Esophagus muscularis mucosa (tissue), 4 donors: ENCODE results near the gene MAP2. TPM values are rescaled to one million over a fixed set of nuclear protein-coding genes. Genes with fewer than 3 reads are reported as not detected.

Experiments used
- DNase-seq: peaks from one replicate; pipeline ENCODE4 v3.0.0-alpha.2; 2017; ENCODE audit errors: extremely low spot score
- H3K27ac ChIP-seq, 4 donors: fragments of 200-600 bp; sonication (generic); replicated peaks in 1 of 4; 1 replicate in 3 of 4; 2 replicates in 1 of 4; pipeline ENCODE4 v1.5.1; 2016 to 2019; ENCODE audit warnings: mild to moderate bottlenecking in 1 of 4
- H3K27me3 ChIP-seq, 4 donors: fragments of 200-600 bp; sonication (generic); one replicate each; pipeline versions ENCODE4 v1.5.1 to v1.6.0; 2016 to 2019
- H3K36me3 ChIP-seq, 4 donors: fragments of 200-600 bp; sonication (generic); one replicate each; pipeline ENCODE4 v1.5.1; 2016 to 2019
- H3K4me1 ChIP-seq, 4 donors: fragments of 200-600 bp; sonication (generic); one replicate each; pipeline ENCODE4 v1.5.1; 2016 to 2019
- H3K4me3 ChIP-seq, 4 donors: fragments of 200-600 bp; sonication (generic); 1 replicate in 2 of 4; 2 replicates in 2 of 4; pipeline ENCODE4 v1.5.1; 2016 to 2019; ENCODE audit warnings: mild to moderate bottlenecking in 4 of 4, moderate library complexity in 1 of 4
- H3K9me3 ChIP-seq, 4 donors: fragments of 200-600 bp; sonication (generic); 1 replicate in 3 of 4; 2 replicates in 1 of 4; pipeline ENCODE4 v1.5.1; 2016 to 2019
- EP300 ChIP-seq: sonication (generic); formaldehyde crosslinking; IDR thresholded peaks from one replicate; pipeline ENCODE4 v1.6.1; 2017; ENCODE audit warnings: antibody characterized with exemption
- POLR2A ChIP-seq: fragments of 450-650 bp; IDR thresholded peaks from one replicate; pipeline ENCODE4 v1.6.1; 2017; ENCODE audit warnings: antibody characterized with exemption, moderate library complexity, mild to moderate bottlenecking, low read depth
- POLR2AphosphoS5 ChIP-seq, 2 donors: sonication (generic); formaldehyde crosslinking; IDR thresholded peaks; one replicate each; pipeline ENCODE4 v1.6.1; 2017; ENCODE audit warnings: antibody characterized with exemption in 2 of 2
- WGBS: methylation state at CpG from one replicate; pipeline ENCODE4 v1.1.5; 2018; 5-methylcytosine and 5-hydroxymethylcytosine counted together
- intact Hi-C: fragments of 100-400 bp; cut with DNase I; formaldehyde crosslinking; loops from one replicate; pipeline ENCODE4 v1.15.1; 2023
- total RNA-seq, 4 donors: library from RNA; depleted of rRNA; stranded (reverse); fragments of >200 nt; gene quantifications; one replicate each; pipeline versions ENCODE4 v1.1.0 to v1.2.1, GENCODE V29; 2016
- TF ChIP-seq, protein P1 (sequence below), 3 experiments: fragments of 200-600 bp in 2 of 3; fragments of 450-650 bp in 1 of 3; sonication (generic) in 2 of 3; IDR thresholded peaks; one replicate each; pipeline ENCODE4 v1.5.1; 2017 to 2019; ENCODE audit warnings: antibody characterized with exemption in 3 of 3, mild to moderate bottlenecking in 2 of 3, moderate library complexity in 1 of 3

Gene MAP2
- total RNA-seq, 4 donors from 2014 or later, result 11.1 to 62.6 (median 47.0) TPM

DNA sequence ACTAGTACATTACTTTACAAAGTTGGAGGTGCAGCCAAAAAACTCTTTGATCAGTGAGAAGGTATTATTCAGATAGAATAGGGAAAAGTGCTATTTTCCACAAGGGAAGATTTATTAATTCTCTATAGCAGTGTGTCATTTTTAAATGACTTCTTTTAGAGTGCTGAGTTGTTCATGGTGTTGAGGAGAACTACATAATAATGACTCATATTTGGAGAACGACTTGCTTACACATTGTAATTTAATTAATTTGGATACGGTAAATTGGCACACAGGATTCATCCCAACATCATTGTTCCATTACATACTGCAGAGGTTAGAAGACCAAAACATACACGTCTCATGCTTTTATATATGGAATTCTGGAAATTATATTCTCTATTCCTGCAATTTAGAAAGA is 22.1 kb upstream of the MAP2 start:
- no peak for TF ChIP-seq EP300
- TF ChIP-seq POLR2AphosphoS5 (IDR thresholded peaks at IDR 0.05), result no peak
- TF ChIP-seq, protein P1, sequence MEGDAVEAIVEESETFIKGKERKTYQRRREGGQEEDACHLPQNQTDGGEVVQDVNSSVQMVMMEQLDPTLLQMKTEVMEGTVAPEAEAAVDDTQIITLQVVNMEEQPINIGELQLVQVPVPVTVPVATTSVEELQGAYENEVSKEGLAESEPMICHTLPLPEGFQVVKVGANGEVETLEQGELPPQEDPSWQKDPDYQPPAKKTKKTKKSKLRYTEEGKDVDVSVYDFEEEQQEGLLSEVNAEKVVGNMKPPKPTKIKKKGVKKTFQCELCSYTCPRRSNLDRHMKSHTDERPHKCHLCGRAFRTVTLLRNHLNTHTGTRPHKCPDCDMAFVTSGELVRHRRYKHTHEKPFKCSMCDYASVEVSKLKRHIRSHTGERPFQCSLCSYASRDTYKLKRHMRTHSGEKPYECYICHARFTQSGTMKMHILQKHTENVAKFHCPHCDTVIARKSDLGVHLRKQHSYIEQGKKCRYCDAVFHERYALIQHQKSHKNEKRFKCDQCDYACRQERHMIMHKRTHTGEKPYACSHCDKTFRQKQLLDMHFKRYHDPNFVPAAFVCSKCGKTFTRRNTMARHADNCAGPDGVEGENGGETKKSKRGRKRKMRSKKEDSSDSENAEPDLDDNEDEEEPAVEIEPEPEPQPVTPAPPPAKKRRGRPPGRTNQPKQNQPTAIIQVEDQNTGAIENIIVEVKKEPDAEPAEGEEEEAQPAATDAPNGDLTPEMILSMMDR (IDR thresholded peaks at IDR 0.05), result no peak
- no peak for TF ChIP-seq POLR2A
- peaks cover 0 to 6% (median 1%) of the 10 kb centered on the region in 4 donors for H3K4me1 ChIP-seq
- no peak overlapping the region for H3K27ac ChIP-seq
- H3K36me3 ChIP-seq, result no peaks in the 10 kb centered on the region
- intact Hi-C loops, result no loop called here
- no peaks in the 10 kb centered on the region for H3K27me3 ChIP-seq
- H3K4me3 ChIP-seq, result no peak overlapping the region
- no peaks in the 10 kb centered on the region for H3K9me3 ChIP-seq
- 78% methylated on average over 3 of the region's 3 CpGs for WGBS
- no peak for DNase-seq

DNA sequence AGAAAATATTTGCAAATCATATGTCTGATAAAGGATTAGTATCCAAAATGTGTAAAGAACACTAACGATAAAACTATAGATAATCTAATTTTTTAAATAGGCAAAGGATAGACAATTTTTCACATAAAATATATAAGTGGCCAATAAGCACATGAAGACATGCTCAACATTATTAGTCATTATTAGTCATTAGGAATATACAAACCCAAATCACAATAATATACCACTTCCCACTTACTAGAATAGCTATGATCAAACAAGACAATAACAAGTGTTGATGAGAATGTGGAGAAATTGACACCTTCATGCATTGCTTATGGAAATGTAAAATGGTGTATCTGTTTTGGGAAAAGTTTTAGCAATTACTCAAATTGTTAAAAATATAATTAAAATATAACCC is 12.6 kb upstream of the MAP2 start:
- 93% methylated on average over 1 of the region's 1 CpG for whole genome bisulfite sequencing
- Histone ChIP-seq H3K4me3 (no peak overlapping the region), H3K27me3 (no peaks in the 10 kb centered on the region), H3K36me3 (no peaks in the 10 kb centered on the region), H3K27ac (no peak overlapping the region), H3K4me1 (no peaks in the 10 kb centered on the region), H3K9me3 (peaks cover 0 to 9% (median 7%) of the 10 kb centered on the region in 4 donors)
- DNase-seq, result no peak
- TF ChIP-seq POLR2AphosphoS5 (IDR thresholded peaks at IDR 0.05), result no peak
- no peak for TF ChIP-seq EP300
- TF ChIP-seq POLR2A, result no peak
- TF ChIP-seq, protein P1 (IDR thresholded peaks at IDR 0.05), result no peak
- intact Hi-C loops, result no loop called here

DNA sequence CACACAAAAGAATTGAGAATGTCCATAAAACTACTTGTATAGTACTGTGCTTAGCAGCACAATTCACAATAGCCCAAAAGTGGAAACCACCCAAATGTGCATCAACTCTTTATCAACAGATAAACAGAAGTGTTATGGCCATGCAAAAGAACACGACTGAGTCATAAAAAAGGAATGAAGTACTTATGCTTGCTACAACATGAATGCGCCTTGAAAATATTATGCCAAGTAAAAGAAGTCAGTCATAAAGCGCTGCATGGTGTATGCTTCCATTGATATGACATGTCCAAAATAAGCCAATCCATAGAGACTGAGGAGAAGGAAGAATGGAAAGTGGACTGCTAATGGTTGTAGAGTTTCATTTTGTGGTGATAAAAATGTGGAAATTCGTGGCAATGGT is 12.1 kb upstream of the MAP2 start:
- Histone ChIP-seq H3K36me3 (no peaks in the 10 kb centered on the region), H3K27me3 (no peaks in the 10 kb centered on the region), H3K4me1 (no peaks in the 10 kb centered on the region), H3K4me3 (no peak overlapping the region), H3K9me3 (peaks cover 0 to 9% (median 7%) of the 10 kb centered on the region in 4 donors), H3K27ac (no peak overlapping the region)
- DNase-seq, result no peak
- TF ChIP-seq EP300 (no peak), POLR2AphosphoS5 (IDR thresholded peaks at IDR 0.05) (no peak), POLR2A (no peak)
- TF ChIP-seq, protein P1 (IDR thresholded peaks at IDR 0.05), result no peak
- WGBS, result 82% methylated on average over 4 of the region's 4 CpGs
- intact Hi-C loops, result no loop called here

DNA sequence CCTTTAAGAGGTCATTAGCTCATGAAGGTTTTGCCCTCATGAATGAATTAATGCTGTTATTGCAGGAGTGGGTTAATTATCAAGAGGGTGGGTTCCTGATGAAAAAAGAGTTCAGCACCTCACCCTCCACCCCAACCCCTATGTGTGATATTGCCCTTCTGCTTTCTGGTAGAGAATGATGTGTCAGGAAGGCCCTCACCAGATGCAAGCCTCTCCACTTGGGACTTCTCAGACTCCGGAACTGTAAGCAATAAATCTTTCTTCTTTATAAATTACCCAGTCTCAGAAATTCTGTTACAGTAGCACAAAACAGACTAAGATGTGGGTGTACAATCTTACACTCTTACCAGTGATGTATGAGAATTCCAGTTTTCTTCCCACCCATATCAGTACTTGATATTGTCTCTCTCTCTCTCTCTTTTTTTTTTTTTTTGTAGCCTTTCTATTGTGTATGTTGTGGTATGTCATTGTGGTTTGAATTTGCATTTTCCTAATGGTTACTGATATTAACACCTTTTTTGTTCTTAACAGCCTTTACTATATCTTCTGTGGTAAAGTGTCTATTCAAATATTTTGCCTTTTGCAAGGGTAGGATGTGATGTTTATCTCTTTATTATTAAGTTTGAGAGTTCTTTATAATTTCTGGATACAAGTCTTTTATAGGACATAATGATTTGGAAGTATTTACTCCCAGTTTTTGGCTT is 10.4 kb upstream of the MAP2 start:
- intact Hi-C loops, result no loop called here
- no peaks in the 10 kb centered on the region for H3K36me3 ChIP-seq
- TF ChIP-seq, protein P1 (IDR thresholded peaks at IDR 0.05), result no peak
- TF ChIP-seq EP300, result no peak
- TF ChIP-seq POLR2A, result no peak
- no peak for TF ChIP-seq POLR2AphosphoS5 (IDR thresholded peaks at IDR 0.05)

DNA sequence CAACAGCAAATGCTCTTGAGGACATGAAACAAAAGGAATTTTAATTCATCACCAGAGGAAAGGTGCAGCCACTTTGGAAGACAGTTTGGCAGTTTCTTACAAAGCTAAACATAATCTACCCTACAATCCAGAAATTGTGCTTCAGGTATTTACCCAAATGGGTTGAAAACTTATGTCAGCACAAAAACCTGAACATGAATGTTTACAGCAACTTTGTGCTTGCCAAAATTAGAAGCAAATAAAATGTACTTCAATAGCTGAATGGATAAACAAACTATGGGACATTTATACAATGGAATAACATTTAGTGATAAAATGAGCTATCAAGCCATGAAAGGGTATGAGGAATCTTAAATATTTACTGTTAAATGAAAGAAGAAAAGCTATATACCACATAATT is 6.9 kb upstream of the MAP2 start:
- no peak for TF ChIP-seq POLR2A
- TF ChIP-seq EP300, result no peak
- TF ChIP-seq, protein P1 (IDR thresholded peaks at IDR 0.05), result no peak
- no peak for TF ChIP-seq POLR2AphosphoS5 (IDR thresholded peaks at IDR 0.05)
- H3K27ac ChIP-seq, result no peak overlapping the region
- intact Hi-C loops, result no loop called here
- peaks cover 0 to 9% (median 7%) of the 10 kb centered on the region in 4 donors for H3K9me3 ChIP-seq
- H3K4me1 ChIP-seq, result no peaks in the 10 kb centered on the region
- H3K4me3 ChIP-seq, result no peak overlapping the region
- H3K36me3 ChIP-seq, result no peaks in the 10 kb centered on the region
- no peak for DNase-seq
- H3K27me3 ChIP-seq, result no peaks in the 10 kb centered on the region

More for the DNA sequence above, 10.4 kb upstream of the MAP2 start:
- Histone ChIP-seq H3K4me1 (no peaks in the 10 kb centered on the region), H3K27me3 (no peaks in the 10 kb centered on the region), H3K9me3 (peaks cover 0 to 9% (median 7%) of the 10 kb centered on the region in 4 donors), H3K4me3 (no peak overlapping the region), H3K27ac (no peak overlapping the region)
- DNase-seq, result no peak
- WGBS, result 40% methylated on average over 1 of the region's 1 CpG
